Uterus (tissue), 4 donors: Measurements from ENCODE around the gene HELB. TPM values are rescaled to one million over a fixed set of nuclear protein-coding genes. Genes with fewer than 3 reads are reported as not detected.

Experiments
- DNase-seq, 2 donors: peaks; one replicate each; pipeline ENCODE4 v3.0.0-alpha.2; 2019 to 2020
- H3K27ac ChIP-seq, 2 donors: fragments of 200-600 bp; sonication (generic); 1 replicate in 1 of 2; 2 replicates in 1 of 2; pipeline ENCODE4 v1.5.1; 2016 to 2018
- H3K27me3 ChIP-seq, 2 donors: fragments of 200-600 bp; sonication (generic); one replicate each; pipeline ENCODE4 v1.5.1; 2018 to 2019; ENCODE audit warnings: control low read depth in 1 of 2
- H3K36me3 ChIP-seq, 2 donors: fragments of 200-600 bp; sonication (generic); one replicate each; pipeline ENCODE4 v1.5.1; 2019; ENCODE audit warnings: control low read depth in 1 of 2
- H3K4me1 ChIP-seq, 2 donors: fragments of 200-600 bp; sonication (generic); one replicate each; pipeline ENCODE4 v1.5.1; 2018 to 2019; ENCODE audit warnings: control low read depth in 1 of 2
- H3K4me3 ChIP-seq, 2 donors: fragments of 200-600 bp; sonication (generic); 1 replicate in 1 of 2; 2 replicates in 1 of 2; pipeline ENCODE4 v1.5.1; 2018 to 2019; ENCODE audit warnings: mild to moderate bottlenecking in 1 of 2
- H3K9me3 ChIP-seq, 2 donors: fragments of 200-600 bp; sonication (generic); one replicate each; pipeline ENCODE4 v1.5.1; 2019; ENCODE audit warnings: control low read depth in 1 of 2
- CTCF ChIP-seq, 4 experiments: fragments of 200-600 bp in 2 of 4; fragments of 450-650 bp in 2 of 4; sonication (generic) in 2 of 4; IDR thresholded peaks; one replicate each; pipeline ENCODE4 v1.5.1; 2016 to 2019; ENCODE audit warnings: antibody characterized with exemption in 4 of 4, mild to moderate bottlenecking in 2 of 4, moderate library complexity in 1 of 4
- POLR2A ChIP-seq, 2 donors: fragments of 450-650 bp; IDR thresholded peaks; one replicate each; pipeline ENCODE4 v1.6.1; 2016; ENCODE audit warnings: antibody characterized with exemption in 2 of 2, mild to moderate bottlenecking in 1 of 2, moderate library complexity in 1 of 2
- intact Hi-C: fragments of 100-400 bp; cut with DNase I; formaldehyde crosslinking; loops from one replicate; pipeline ENCODE4 v1.15.1; 2023; ENCODE audit warnings: low total_unique reads
- total RNA-seq, 4 donors: library from RNA; depleted of rRNA in 3 of 4; stranded (reverse); fragments of >200 nt in 3 of 4; gene quantifications; one replicate each; pipeline versions ENCODE4 v1.1.0 to v1.2.4, GENCODE V29; 2014 to 2023
- donor health status: DM: yes; HTN: yes; CAD: no.

The HELB gene
- total RNA-seq, 4 donors from 2014 or later = 0.77 to 12.4 (median 6.1) TPM

GRCh38 chr12:66351301-66351700, 49.0 kb downstream of the HELB start:
- no peak for DNase-seq
- Histone ChIP-seq H3K27ac (no peak overlapping the region), H3K27me3 (no peaks in the 10 kb centered on the region), H3K4me1 (no peaks in the 10 kb centered on the region), H3K4me3 (no peak overlapping the region), H3K9me3 (no peaks in the 10 kb centered on the region), H3K36me3 (no peaks in the 10 kb centered on the region)
- TF ChIP-seq POLR2A (IDR thresholded peaks at IDR 0.05) (no peak), CTCF (IDR thresholded peaks at IDR 0.05) (no peak)
- intact Hi-C loops = no loop called here

- no peak overlapping the region for H3K4me3 ChIP-seq
- no peaks in the 10 kb centered on the region for H3K27me3 ChIP-seq
- no peaks in the 10 kb centered on the region for H3K9me3 ChIP-seq
- no peak overlapping the region for H3K27ac ChIP-seq
- intact Hi-C loops = no loop called here
- H3K36me3 ChIP-seq = no peaks in the 10 kb centered on the region
- TF ChIP-seq CTCF (IDR thresholded peaks at IDR 0.05) = no peak
- DNase-seq = no peak
- no peaks in the 10 kb centered on the region for H3K4me1 ChIP-seq
Observed at GRCh38 chr12:66352197-66352596, 49.9 kb downstream of the HELB start.

- Histone ChIP-seq H3K4me1 (no peaks in the 10 kb centered on the region), H3K27ac (no peak overlapping the region), H3K36me3 (no peaks in the 10 kb centered on the region), H3K27me3 (no peaks in the 10 kb centered on the region), H3K4me3 (no peak overlapping the region), H3K9me3 (no peaks in the 10 kb centered on the region)
- DNase-seq = no peak
- TF ChIP-seq CTCF (IDR thresholded peaks at IDR 0.05) = no peak
- no peak for TF ChIP-seq POLR2A (IDR thresholded peaks at IDR 0.05)
- intact Hi-C loops = no loop called here
Observed at GRCh38 chr12:66352899-66353298, 50.6 kb downstream of the HELB start.

GRCh38 chr12:66354291-66354690, 52.0 kb downstream of the HELB start:
- no peak overlapping the region for H3K27ac ChIP-seq
- intact Hi-C loops = no loop called here
- no peak overlapping the region for H3K4me3 ChIP-seq
- no peaks in the 10 kb centered on the region for H3K36me3 ChIP-seq
- H3K4me1 ChIP-seq = no peaks in the 10 kb centered on the region
- H3K27me3 ChIP-seq = no peaks in the 10 kb centered on the region
- H3K9me3 ChIP-seq = no peaks in the 10 kb centered on the region
- no peak for DNase-seq
- TF ChIP-seq CTCF (IDR thresholded peaks at IDR 0.05) (no peak), POLR2A (IDR thresholded peaks at IDR 0.05) (no peak)

GRCh38 chr12:66359300-66359699, 57.0 kb downstream of the HELB start:
- intact Hi-C loops = no loop called here
- TF ChIP-seq CTCF (IDR thresholded peaks at IDR 0.05) (no peak), POLR2A (IDR thresholded peaks at IDR 0.05) (no peak)
- no peak for DNase-seq
- no peak overlapping the region for H3K27ac ChIP-seq
- H3K9me3 ChIP-seq = no peaks in the 10 kb centered on the region
- no peaks in the 10 kb centered on the region for H3K27me3 ChIP-seq
- no peak overlapping the region for H3K4me3 ChIP-seq
- no peaks in the 10 kb centered on the region for H3K36me3 ChIP-seq
- no peaks in the 10 kb centered on the region for H3K4me1 ChIP-seq
